IMR-90 (cell line): Measurements from ENCODE around the gene MR1.

ENCODE experiments used
- CTCF ChIP-seq: conservative IDR thresholded peaks from 2 replicates; pipeline ENCODE4 v1.5.1; 2012; ENCODE audit warnings: mild to moderate bottlenecking, low read depth, low read length, improper control_type of control experiment
- MAFK ChIP-seq: IDR thresholded peaks from 2 replicates; pipeline ENCODE4 v1.6.1; 2012; ENCODE audit warnings: low read depth, low read length, improper control_type of control experiment
- POLR2A ChIP-seq: IDR thresholded peaks from 2 replicates; pipeline ENCODE4 v1.6.1; 2012; ENCODE audit warnings: mild to moderate bottlenecking, low read depth, low read length

- TF ChIP-seq POLR2A (no peak), CTCF (no peak), MAFK (no peak)
These were observed 9.5 kb downstream of the MR1 start for GRCh38 chr1:181043025-181043888.
